ENCODE results near the gene FBXL3.
"Not testable (repeated sequence)": the region's sequence is repeated elsewhere in the genome, so short reads cannot be mapped to it uniquely, and the experiment has no call there.

Gene FBXL3

GRCh38 chr13:76959734-76960133, 67.2 kb downstream of the FBXL3 start:
- H3K4me3 Mint-ChIP-seq; H3K27ac Mint-ChIP-seq; H3K4me1 Mint-ChIP-seq; DNase-seq; H3K27me3 Mint-ChIP-seq; H3K36me3 Mint-ChIP-seq (ENCODE audit: low read depth); ATAC-seq: not testable (repeated sequence)
- H3K9me3 Mint-ChIP-seq = peaks cover 28% of the 10 kb centered on the region

- Mint-ChIP-seq H3K27ac (no peak overlapping the region), H3K36me3 (ENCODE audit: low read depth) (peaks cover 4% of the 10 kb centered on the region), H3K4me3 (no peak overlapping the region), H3K4me1 (no peaks in the 10 kb centered on the region), H3K9me3 (peaks cover 28% of the 10 kb centered on the region), H3K27me3 (no peaks in the 10 kb centered on the region)
- ATAC-seq = no peak
- DNase-seq = no peak
These were observed 68.0 kb downstream of the FBXL3 start for GRCh38 chr13:76958841-76959432.

DNA sequence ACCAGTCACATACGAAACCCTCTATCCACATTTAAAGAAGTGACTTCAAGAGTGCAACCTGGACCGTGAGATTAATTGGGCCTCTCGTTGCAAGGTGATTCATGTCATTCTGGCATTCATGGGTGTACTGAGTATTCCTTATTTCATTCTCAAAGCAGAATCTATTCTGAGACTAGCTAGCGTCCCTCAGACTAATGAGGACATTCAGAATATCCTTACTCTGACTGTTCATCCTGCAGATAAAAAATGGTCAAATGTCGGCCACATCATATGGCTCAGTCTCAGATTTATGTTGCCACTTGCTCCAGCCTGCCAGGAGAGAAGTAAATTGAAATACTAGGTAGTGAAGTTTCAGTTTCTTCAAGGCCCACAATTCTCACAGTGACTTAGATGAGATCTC, 71.3 kb downstream of the FBXL3 start:
- Mint-ChIP-seq H3K9me3 (peaks cover 20% of the 10 kb centered on the region), H3K27ac (no peak overlapping the region), H3K4me3 (no peak overlapping the region), H3K4me1 (no peaks in the 10 kb centered on the region), H3K27me3 (peaks cover 14% of the 10 kb centered on the region), H3K36me3 (ENCODE audit: low read depth) (peaks cover 3% of the 10 kb centered on the region)
- no peak for ATAC-seq
- no peak for DNase-seq
